Brain microvascular endothelial cell (primary cell): Measurements from ENCODE around the gene WDR75.

Experiments
- DNase-seq: peaks from one replicate; pipeline ENCODE4 v3.0.0-alpha.2; 2020
- H3K27ac ChIP-seq: fragments of 250-450 bp; sonication (Bioruptor Pico); 2 replicates; pipeline ENCODE4 v1.5.1; 2020; ENCODE audit warnings: mild to moderate bottlenecking, moderate library complexity
- H3K27me3 ChIP-seq: fragments of 250-450 bp; sonication (Bioruptor Pico); replicated peaks from 2 replicates; pipeline ENCODE4 v1.5.1; 2020; ENCODE audit warnings: mild to moderate bottlenecking
- H3K36me3 ChIP-seq: fragments of 250-450 bp; sonication (Bioruptor Pico); replicated peaks from 2 replicates; pipeline ENCODE4 v1.5.1; 2020; ENCODE audit warnings: mild to moderate bottlenecking
- H3K4me3 ChIP-seq: 2 replicates; pipeline ENCODE4 v1.5.1; 2011; ENCODE audit warnings: low read depth, mild to moderate bottlenecking, control low read depth, low read length, moderate library complexity
- in situ Hi-C: cut with HindIII; loops from 2 replicates; pipeline ENCODE4 v1.10.0; 2017; ENCODE audit warnings: low sequenced_read_pairs, low pct_ligation_motif_present
- TF ChIP-seq, protein P1 (sequence below): IDR thresholded peaks from 2 replicates; pipeline ENCODE4 v1.5.1; 2011; ENCODE audit warnings: low read depth, mild to moderate bottlenecking, moderate library complexity, low read length, control low read depth, inconsistent platforms; ENCODE audit errors: missing control alignments

The WDR75 gene

DNA sequence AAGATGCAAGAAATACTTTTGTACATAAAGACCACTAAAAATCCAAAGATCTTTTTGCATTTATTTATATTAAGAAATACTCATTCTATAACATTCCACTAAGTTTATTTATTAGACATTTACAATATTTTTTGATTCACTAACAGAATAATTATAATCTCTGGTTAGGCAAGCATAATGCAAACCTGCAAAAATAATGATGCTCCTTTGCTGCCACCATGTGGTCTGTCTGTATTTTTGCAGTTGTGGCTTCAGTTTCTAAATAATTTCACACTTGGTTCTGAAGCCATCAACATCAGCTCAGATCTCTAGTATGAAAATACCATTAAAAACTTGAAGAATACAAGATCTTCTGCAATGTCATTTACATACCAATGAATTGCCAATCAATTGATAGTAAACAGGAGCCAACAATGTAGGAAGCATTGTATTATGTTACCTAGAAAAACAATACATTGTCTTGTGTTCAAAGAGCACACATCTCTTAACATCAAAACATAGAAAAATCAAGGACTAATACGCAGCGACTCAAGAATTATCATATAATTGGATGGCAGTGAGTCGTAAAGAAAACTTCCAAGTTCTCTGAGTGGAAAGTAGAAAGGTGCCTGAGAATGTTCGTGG lies 28.8 kb upstream of the WDR75 start:
- Histone ChIP-seq H3K27ac (peak overlapping the region; percentile 88), H3K27me3 (no peaks in the 10 kb centered on the region), H3K36me3 (no peaks in the 10 kb centered on the region), H3K4me3 (no peak overlapping the region)
- TF ChIP-seq, protein P1, sequence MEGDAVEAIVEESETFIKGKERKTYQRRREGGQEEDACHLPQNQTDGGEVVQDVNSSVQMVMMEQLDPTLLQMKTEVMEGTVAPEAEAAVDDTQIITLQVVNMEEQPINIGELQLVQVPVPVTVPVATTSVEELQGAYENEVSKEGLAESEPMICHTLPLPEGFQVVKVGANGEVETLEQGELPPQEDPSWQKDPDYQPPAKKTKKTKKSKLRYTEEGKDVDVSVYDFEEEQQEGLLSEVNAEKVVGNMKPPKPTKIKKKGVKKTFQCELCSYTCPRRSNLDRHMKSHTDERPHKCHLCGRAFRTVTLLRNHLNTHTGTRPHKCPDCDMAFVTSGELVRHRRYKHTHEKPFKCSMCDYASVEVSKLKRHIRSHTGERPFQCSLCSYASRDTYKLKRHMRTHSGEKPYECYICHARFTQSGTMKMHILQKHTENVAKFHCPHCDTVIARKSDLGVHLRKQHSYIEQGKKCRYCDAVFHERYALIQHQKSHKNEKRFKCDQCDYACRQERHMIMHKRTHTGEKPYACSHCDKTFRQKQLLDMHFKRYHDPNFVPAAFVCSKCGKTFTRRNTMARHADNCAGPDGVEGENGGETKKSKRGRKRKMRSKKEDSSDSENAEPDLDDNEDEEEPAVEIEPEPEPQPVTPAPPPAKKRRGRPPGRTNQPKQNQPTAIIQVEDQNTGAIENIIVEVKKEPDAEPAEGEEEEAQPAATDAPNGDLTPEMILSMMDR = peak; percentile 59
- DNase-seq = no peak
- in situ Hi-C loops = no loop called here

DNA sequence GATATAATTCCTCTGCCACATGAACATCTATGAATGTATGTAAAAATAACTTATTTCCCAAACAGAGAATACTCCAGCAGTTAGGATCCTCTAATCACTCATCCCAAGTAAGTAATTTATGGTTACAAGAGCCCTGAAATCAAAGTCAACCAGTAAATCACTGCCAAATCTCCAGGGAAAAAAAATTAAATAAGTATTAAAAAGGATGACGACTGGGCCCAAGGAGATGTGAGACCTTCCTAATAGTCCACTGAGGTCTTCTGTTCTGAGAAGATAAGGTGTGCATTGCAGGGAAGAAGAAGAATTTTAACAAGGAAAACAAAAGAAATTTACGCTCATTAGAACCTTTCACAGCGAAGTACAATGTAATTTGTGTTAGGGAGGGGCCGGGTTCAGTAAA lies 28.0 kb upstream of the WDR75 start:
- Histone ChIP-seq H3K27me3 (no peaks in the 10 kb centered on the region), H3K36me3 (no peaks in the 10 kb centered on the region), H3K27ac (no peak overlapping the region), H3K4me3 (no peak overlapping the region)
- DNase-seq = no peak
- TF ChIP-seq, protein P1 = no peak
- in situ Hi-C loops = no loop called here

DNA sequence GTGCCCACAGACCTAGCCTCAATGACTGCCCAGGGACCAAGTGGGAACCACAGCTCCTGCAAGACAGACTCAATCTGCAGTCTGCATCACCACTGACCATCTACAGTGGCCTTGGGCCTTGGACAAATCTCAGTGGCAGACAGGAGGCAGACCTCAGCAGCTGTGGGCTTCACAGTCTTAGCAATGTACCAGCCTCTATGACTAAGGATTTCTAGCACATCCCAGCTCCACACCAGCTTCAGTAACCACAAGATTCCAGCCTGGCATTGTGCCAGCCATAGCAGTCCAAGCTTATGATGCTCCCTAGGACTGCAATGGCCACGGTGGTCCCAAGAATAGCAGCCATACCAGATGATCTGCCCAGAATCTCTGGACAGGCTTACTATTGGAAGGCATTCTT lies 19.6 kb upstream of the WDR75 start:
- TF ChIP-seq, protein P1 = peak; percentile 57
- in situ Hi-C loops = no loop called here
- H3K36me3 ChIP-seq = no peaks in the 10 kb centered on the region
- no peak overlapping the region for H3K4me3 ChIP-seq
- no peaks in the 10 kb centered on the region for H3K27me3 ChIP-seq
- no peak overlapping the region for H3K27ac ChIP-seq
- peak; percentile 88 for DNase-seq

DNA sequence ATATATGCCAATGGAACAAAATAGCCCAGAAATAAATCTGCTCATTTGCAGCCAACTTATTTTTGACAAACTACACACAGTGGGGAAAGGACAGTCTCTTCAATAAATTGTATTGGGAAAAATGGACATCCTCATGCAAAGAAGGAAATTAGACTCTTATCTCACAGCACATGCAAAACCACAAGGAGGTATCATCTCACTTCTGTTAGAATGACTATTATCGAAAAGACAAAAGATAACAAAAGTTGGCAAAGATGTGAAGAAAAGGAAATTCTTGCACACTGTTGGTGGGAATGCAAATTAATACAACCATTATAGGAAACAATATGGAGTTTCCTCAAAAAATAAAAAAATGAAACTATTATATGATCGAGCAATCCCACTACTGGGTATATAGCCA lies 16.3 kb upstream of the WDR75 start:
- Histone ChIP-seq H3K36me3 (no peaks in the 10 kb centered on the region), H3K4me3 (no peak overlapping the region), H3K27me3 (no peaks in the 10 kb centered on the region), H3K27ac (no peak overlapping the region)
- TF ChIP-seq, protein P1 = no peak
- no peak for DNase-seq
- in situ Hi-C loops = no loop called here

DNA sequence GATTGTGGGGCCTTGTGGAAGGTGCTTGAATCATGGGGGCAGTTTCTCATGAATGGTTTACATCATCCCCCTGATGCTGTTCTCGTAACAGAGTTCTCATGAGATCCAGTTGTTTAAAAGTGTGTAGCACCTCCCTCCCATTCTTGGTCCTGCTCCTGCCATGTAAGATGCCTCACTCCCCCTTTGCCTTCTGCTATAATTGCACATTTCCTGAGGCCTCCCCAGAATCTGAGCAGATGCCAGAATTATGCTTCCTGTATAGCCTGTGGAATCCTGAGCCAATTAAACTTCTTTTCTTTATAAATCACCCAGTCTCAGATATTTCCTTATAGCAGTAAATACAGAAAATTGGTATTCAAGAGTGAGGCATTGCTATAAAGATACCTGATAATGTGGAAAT lies 15.6 kb upstream of the WDR75 start:
- no peak for DNase-seq
- Histone ChIP-seq H3K27ac (no peak overlapping the region), H3K4me3 (no peak overlapping the region), H3K27me3 (no peaks in the 10 kb centered on the region), H3K36me3 (no peaks in the 10 kb centered on the region)
- in situ Hi-C loops = no loop called here
- TF ChIP-seq, protein P1 = no peak

DNA sequence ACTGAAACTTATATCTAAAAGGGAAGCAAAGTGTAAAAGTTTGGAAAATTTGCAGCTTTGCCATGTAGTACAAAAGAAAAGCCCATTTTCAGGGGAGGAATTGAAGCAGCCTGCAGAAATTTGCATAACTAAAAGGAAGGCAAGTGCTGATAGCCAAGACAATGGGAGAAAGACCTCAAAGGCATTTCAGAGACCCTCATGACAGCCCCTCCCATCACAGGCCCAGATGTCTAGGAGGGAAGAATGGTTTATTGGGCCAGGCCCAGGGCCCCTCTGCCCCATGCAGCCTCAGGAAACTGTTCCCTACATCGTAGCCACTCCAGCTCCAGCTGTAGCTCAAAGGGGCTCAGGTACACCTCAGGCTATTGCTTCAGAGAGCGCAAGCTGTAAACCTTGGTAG lies 14.4 kb upstream of the WDR75 start:
- H3K27me3 ChIP-seq = no peaks in the 10 kb centered on the region
- no peak for DNase-seq
- no peak overlapping the region for H3K27ac ChIP-seq
- no peak overlapping the region for H3K4me3 ChIP-seq
- TF ChIP-seq, protein P1 = no peak
- in situ Hi-C loops = no loop called here
- H3K36me3 ChIP-seq = no peaks in the 10 kb centered on the region
